ENCODE measurements around the gene RGL2. TPM values are rescaled to one million over a fixed set of nuclear protein-coding genes. Genes with fewer than 3 reads are reported as not detected.
A peak's percentile ranks its signal among the peaks of the same experiment; 100 is the strongest.

RGL2 gene
- polyA plus RNA-seq, 1 donor from 2014 or later = 120 TPM

- no peak overlapping the region for H3K4me2 ChIP-seq (ENCODE audit: low read length)
- no peaks in the 10 kb centered on the region for H3K36me3 ChIP-seq (ENCODE audit: insufficient read depth, low read length)
- H3K9me3 ChIP-seq (ENCODE audit: low read length) = no peaks in the 10 kb centered on the region
- no peak overlapping the region for H3K27ac ChIP-seq (ENCODE audit: low read length)
- no peaks in the 10 kb centered on the region for H3F3A ChIP-seq (ENCODE audit: insufficient read depth, low read length, poor library complexity, severe bottlenecking)
- H2AFZ ChIP-seq (ENCODE audit: low read depth, low read length) = no peak overlapping the region
- TF ChIP-seq CTCF (IDR thresholded peaks at IDR 0.05; ENCODE audit: poor library complexity, severe bottlenecking) = no peak
- TF ChIP-seq MXI1 (conservative IDR thresholded peaks at IDR 0.05; ENCODE audit: poor library complexity, severe bottlenecking) = no peak
- no peak for TF ChIP-seq REST (IDR thresholded peaks at IDR 0.05; ENCODE audit: borderline replicate concordance)
- no peak for TF ChIP-seq TAF1 (IDR thresholded peaks at IDR 0.05; ENCODE audit: low read depth)
- no peak for TF ChIP-seq SMC3 (conservative IDR thresholded peaks at IDR 0.05; ENCODE audit: poor library complexity)
- TF ChIP-seq EZH2 (IDR thresholded peaks at IDR 0.05; ENCODE audit: borderline replicate concordance, insufficient read depth, low read length, poor library complexity, severe bottlenecking) = no peak
- TF ChIP-seq EP300 (conservative IDR thresholded peaks at IDR 0.05; ENCODE audit: poor library complexity, severe bottlenecking) = no peak
- no peaks in the 10 kb centered on the region for H3K79me2 ChIP-seq (replicated peaks; ENCODE audit: insufficient read depth, low read length)
- H3K27me3 ChIP-seq (ENCODE audit: insufficient read depth, low read depth, low read length) = no peaks in the 10 kb centered on the region
- H3K4me3 ChIP-seq (ENCODE audit: low read length) = no peak overlapping the region
- H3K9ac ChIP-seq (ENCODE audit: low read length) = no peak overlapping the region
- no peaks in the 10 kb centered on the region for H4K20me1 ChIP-seq (ENCODE audit: insufficient read depth)
- H3K9me2 ChIP-seq (ENCODE audit: insufficient read depth, low read length) = no peaks in the 10 kb centered on the region
Observed at GRCh38 chr6:33329058-33329457, 30.3 kb upstream of the RGL2 start.

GRCh38 chr6:33324125-33324524, 25.4 kb upstream of the RGL2 start:
- H3K9me2 ChIP-seq (ENCODE audit: insufficient read depth, low read length) = no peaks in the 10 kb centered on the region
- no peaks in the 10 kb centered on the region for H3F3A ChIP-seq (ENCODE audit: insufficient read depth, low read length, poor library complexity, severe bottlenecking)
- H2AFZ ChIP-seq (ENCODE audit: low read depth, low read length) = no peak overlapping the region
- H3K36me3 ChIP-seq (ENCODE audit: insufficient read depth, low read length) = peaks cover 4% of the 10 kb centered on the region
- TF ChIP-seq REST (IDR thresholded peaks at IDR 0.05; ENCODE audit: borderline replicate concordance) (no peak), SMC3 (conservative IDR thresholded peaks at IDR 0.05; ENCODE audit: poor library complexity) (no peak), RAD21 (conservative IDR thresholded peaks at IDR 0.05) (no peak), EP300 (conservative IDR thresholded peaks at IDR 0.05; ENCODE audit: poor library complexity, severe bottlenecking) (no peak), TAF1 (IDR thresholded peaks at IDR 0.05; ENCODE audit: low read depth) (no peak)
- no peaks in the 10 kb centered on the region for H3K27me3 ChIP-seq (ENCODE audit: insufficient read depth, low read depth, low read length)
- H3K9ac ChIP-seq (ENCODE audit: low read length) = peak overlapping the region; percentile 76
- no peak overlapping the region for H3K27ac ChIP-seq (ENCODE audit: low read length)
- H3K79me2 ChIP-seq (replicated peaks; ENCODE audit: insufficient read depth, low read length) = peaks cover 19% of the 10 kb centered on the region
- peak overlapping the region; percentile 63 for H3K4me2 ChIP-seq (ENCODE audit: low read length)
- H4K20me1 ChIP-seq (ENCODE audit: insufficient read depth) = no peaks in the 10 kb centered on the region
- H3K9me3 ChIP-seq (ENCODE audit: low read length) = no peaks in the 10 kb centered on the region
- H3K4me3 ChIP-seq (ENCODE audit: low read length) = peak overlapping the region; percentile 80

Data from neural cell (in vitro differentiated cells).